Measurements from ENCODE around the gene HMGXB4. TPM values are rescaled to one million over a fixed set of nuclear protein-coding genes. Genes with fewer than 3 reads are reported as not detected.
A peak's percentile ranks its signal among the peaks of the same experiment; 100 is the strongest.

Gene HMGXB4
- total and polyA plus RNA-seq, 12 donors, result 5.4 to 26.1 (median 19.8) TPM

DNA sequence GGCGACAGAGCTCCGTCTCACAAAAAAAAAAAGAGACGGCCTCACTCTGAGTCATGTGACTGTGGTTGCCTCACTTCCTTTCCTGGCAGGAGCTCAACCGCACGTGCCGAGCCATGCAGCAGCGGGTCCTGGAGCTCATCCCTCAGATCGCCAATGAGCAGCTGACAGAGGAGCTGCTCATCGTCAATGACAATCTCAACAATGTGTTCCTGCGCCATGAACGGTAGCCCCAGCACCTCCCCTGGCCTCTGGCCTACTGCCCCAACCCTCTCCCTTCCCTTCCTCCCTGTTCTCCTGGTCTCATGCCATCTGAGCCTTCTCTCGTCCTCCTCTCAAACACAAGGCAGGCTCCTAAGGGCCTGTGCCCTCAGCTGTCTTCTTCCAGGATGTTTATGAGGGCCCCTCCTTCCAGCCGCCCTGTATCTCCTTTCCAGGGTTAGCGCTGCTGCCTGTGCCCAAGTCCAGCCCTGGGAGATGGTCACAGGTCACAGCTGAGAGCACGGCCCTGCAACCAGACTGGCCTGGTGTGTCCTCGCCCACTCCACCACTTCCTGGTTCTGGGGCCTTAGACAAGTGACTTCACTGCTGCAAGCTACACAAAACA lies 73.1 kb downstream of the HMGXB4 start:
- Histone ChIP-seq H3K4me3 (no peak overlapping the region), H3K36me3 (replicated peaks in 1 of 2) (peaks cover 0 to 86% of the 10 kb centered on the region in 2 donors), H3K9me3 (replicated peaks in 1 of 3) (no peaks in the 10 kb centered on the region), H3K27me3 (no peaks in the 10 kb centered on the region), H3K27ac (peak overlapping the region; percentile 17 to 89 (median 82)), H3K4me1 (replicated peaks in 1 of 2) (peaks cover 20 to 31% of the 10 kb centered on the region in 2 donors)
- TF ChIP-seq, protein P1, sequence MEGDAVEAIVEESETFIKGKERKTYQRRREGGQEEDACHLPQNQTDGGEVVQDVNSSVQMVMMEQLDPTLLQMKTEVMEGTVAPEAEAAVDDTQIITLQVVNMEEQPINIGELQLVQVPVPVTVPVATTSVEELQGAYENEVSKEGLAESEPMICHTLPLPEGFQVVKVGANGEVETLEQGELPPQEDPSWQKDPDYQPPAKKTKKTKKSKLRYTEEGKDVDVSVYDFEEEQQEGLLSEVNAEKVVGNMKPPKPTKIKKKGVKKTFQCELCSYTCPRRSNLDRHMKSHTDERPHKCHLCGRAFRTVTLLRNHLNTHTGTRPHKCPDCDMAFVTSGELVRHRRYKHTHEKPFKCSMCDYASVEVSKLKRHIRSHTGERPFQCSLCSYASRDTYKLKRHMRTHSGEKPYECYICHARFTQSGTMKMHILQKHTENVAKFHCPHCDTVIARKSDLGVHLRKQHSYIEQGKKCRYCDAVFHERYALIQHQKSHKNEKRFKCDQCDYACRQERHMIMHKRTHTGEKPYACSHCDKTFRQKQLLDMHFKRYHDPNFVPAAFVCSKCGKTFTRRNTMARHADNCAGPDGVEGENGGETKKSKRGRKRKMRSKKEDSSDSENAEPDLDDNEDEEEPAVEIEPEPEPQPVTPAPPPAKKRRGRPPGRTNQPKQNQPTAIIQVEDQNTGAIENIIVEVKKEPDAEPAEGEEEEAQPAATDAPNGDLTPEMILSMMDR (IDR thresholded peaks at IDR 0.05), result no peak
- peak in 1 of 2 donors; percentile 45 for TF ChIP-seq POLR2A (IDR thresholded peaks at IDR 0.05)
- 15 to 49% (median 24%) methylated on average over 11 to 16 of the region's 16 CpGs for WGBS, 4 donors
- DNase-seq, result peak; percentile 82 to 96 (median 94)
- intact Hi-C loops (cut with DNase I), result no loop called here

DNA sequence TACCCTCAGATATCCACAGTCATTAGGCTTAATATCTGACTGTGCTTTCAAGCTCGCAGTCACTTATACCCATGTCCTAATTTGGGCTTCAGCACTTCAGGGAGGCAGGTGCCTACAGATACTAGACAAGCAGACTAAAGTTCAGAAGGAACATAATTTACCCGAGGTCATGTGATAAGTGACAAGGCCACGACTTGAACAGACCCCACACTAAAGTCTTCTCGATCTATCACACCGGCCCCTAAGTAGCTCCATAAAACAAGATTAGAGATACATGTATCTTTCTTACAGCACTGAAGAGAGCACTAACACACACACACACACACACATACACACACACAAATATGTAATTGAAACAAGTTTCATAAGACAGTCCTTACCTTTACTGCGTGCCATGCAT lies 75.0 kb downstream of the HMGXB4 start:
- intact Hi-C loops (cut with DNase I), result no loop called here
- H3K27ac ChIP-seq, result no peak overlapping the region
- H3K36me3 ChIP-seq (replicated peaks in 1 of 2), result peaks cover 0 to 86% of the 10 kb centered on the region in 2 donors
- TF ChIP-seq, protein P1 (IDR thresholded peaks at IDR 0.05), result no peak
- no peak for TF ChIP-seq POLR2A (IDR thresholded peaks at IDR 0.05)
- H3K4me3 ChIP-seq, result no peak overlapping the region
- peaks cover 35 to 51% of the 10 kb centered on the region in 2 donors for H3K4me1 ChIP-seq (replicated peaks in 1 of 2)
- WGBS, 4 donors, result 67 to 78% (median 74%) methylated on average over 6 of the region's 6 CpGs
- no peaks in the 10 kb centered on the region for H3K9me3 ChIP-seq (replicated peaks in 1 of 3)
- no peak for DNase-seq
- H3K27me3 ChIP-seq, result no peaks in the 10 kb centered on the region

DNA sequence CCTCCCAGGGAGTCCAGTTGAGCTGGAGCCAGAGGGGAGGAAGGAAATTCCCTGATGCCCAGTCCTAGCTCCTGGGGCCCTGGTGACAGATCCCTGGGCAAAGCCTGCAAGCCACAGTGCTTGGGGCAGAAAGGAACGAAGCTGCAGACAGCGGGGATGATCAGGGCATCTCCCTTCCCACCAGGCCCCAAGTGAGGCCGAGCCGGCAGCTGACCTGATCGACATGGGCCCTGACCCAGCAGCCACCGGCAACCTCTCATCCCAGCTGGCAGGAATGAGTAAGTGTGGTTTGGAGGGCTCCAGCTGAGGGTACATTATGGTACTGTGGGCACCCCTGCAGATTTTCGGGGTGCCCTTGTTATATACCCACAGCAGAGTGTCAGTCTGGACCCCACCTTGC lies 75.9 kb downstream of the HMGXB4 start:
- H3K4me3 ChIP-seq, result no peak overlapping the region
- no peaks in the 10 kb centered on the region for H3K9me3 ChIP-seq (replicated peaks in 1 of 3)
- H3K4me1 ChIP-seq (replicated peaks in 1 of 2), result peaks cover 34 to 49% of the 10 kb centered on the region in 2 donors
- WGBS, 4 donors, result 88 to 97% (median 92%) methylated on average over 2 to 7 of the region's 7 CpGs
- H3K36me3 ChIP-seq (replicated peaks in 1 of 2), result peaks cover 0 to 83% of the 10 kb centered on the region in 2 donors
- no peak for DNase-seq
- no peak overlapping the region for H3K27ac ChIP-seq
- intact Hi-C loops (cut with DNase I), result no loop called here
- H3K27me3 ChIP-seq, result no peaks in the 10 kb centered on the region
- TF ChIP-seq, protein P1 (IDR thresholded peaks at IDR 0.05), result no peak
- no peak for TF ChIP-seq POLR2A (IDR thresholded peaks at IDR 0.05)

DNA sequence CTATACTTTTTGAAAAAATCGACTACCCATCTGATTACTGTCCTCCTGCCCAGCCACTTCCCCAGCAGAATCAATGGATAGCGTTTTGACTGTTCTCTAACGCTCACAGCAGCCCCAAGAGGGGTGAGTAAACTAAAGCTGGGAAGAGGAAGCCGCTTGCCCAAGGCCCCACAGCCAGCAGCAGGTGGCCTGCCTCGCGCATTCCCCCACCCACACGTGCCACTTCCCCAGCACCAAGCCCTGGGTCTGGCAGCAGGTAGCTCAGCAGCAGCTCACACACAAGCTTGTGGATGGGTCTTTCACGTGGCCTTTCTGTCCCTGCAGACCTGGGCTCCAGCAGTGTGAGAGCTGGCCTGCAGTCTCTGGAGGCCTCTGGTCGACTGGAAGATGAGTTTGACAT lies 76.7 kb downstream of the HMGXB4 start:
- Histone ChIP-seq H3K27ac (peak overlapping the region in 2 of 5 donors; percentile 47 to 86), H3K9me3 (replicated peaks in 1 of 3) (no peaks in the 10 kb centered on the region), H3K36me3 (replicated peaks in 1 of 2) (peaks cover 0 to 85% of the 10 kb centered on the region in 2 donors), H3K27me3 (no peaks in the 10 kb centered on the region), H3K4me3 (no peak overlapping the region), H3K4me1 (replicated peaks in 1 of 2) (peaks cover 28 to 42% of the 10 kb centered on the region in 2 donors)
- intact Hi-C loops (cut with DNase I), result no loop called here
- TF ChIP-seq POLR2A (IDR thresholded peaks at IDR 0.05), result no peak
- TF ChIP-seq, protein P1 (IDR thresholded peaks at IDR 0.05), result no peak
- DNase-seq, result no peak
- WGBS, 4 donors, result 72 to 82% (median 75%) methylated on average over 9 of the region's 9 CpGs
